ENCODE measurements around the gene RIPOR3. TPM values are rescaled to one million over a fixed set of nuclear protein-coding genes. Genes with fewer than 3 reads are reported as not detected.

The RIPOR3 gene
- total RNA-seq, 3 donors from 2014 or later (not counting 1 experiment from before 2014, with no cell fraction given): 0.45 TPM; not detected in 2

GRCh38 chr20:50724112-50724725 is 32.9 kb upstream of the RIPOR3 start:
- H3K27me3 ChIP-seq (ENCODE audit: control insufficient read depth, insufficient read depth, low read length): no peaks in the 10 kb centered on the region
- no peak for ATAC-seq
- TF ChIP-seq CTCF (IDR thresholded peaks at IDR 0.05): no peak
- Mint-ChIP-seq H3K27me3 (ENCODE audit: low read depth in 2 of 2) (peaks cover 0 to 6% of the 10 kb centered on the region in 2 donors), H3K4me1 (no peaks in the 10 kb centered on the region), H3K4me3 (no peak overlapping the region), H3K9me3 (no peaks in the 10 kb centered on the region), H3K36me3 (no peaks in the 10 kb centered on the region), H3K27ac (no peak overlapping the region)
- H3K27ac ChIP-seq (ENCODE audit: low read length): no peak overlapping the region
- H3K36me3 ChIP-seq (ENCODE audit: control insufficient read depth, insufficient read depth, low read length): no peaks in the 10 kb centered on the region
- 89% methylated on average over 7 of the region's 7 CpGs for WGBS (ENCODE audit: insufficient coverage)
- no peak overlapping the region for H3K4me3 ChIP-seq (ENCODE audit: low read length)
- DNase-seq: no peak
- H3K9me3 ChIP-seq (ENCODE audit: control insufficient read depth, insufficient read depth, low read length): no peaks in the 10 kb centered on the region
- intact Hi-C loops (cut with micrococcal nuclease): no loop called here
- no peaks in the 10 kb centered on the region for H3K4me1 ChIP-seq (ENCODE audit: control insufficient read depth, insufficient read depth, low read length)

GRCh38 chr20:50723672-50724071 is 32.3 kb upstream of the RIPOR3 start:
- ATAC-seq (no peak), DNase-seq (no peak)
- H3K27me3 ChIP-seq (ENCODE audit: control insufficient read depth, insufficient read depth, low read length): no peaks in the 10 kb centered on the region
- Mint-ChIP-seq H3K4me3 (no peak overlapping the region), H3K27ac (no peak overlapping the region), H3K4me1 (no peaks in the 10 kb centered on the region), H3K36me3 (no peaks in the 10 kb centered on the region), H3K27me3 (ENCODE audit: low read depth in 2 of 2) (peaks cover 0 to 6% of the 10 kb centered on the region in 2 donors), H3K9me3 (no peaks in the 10 kb centered on the region)
- H3K9me3 ChIP-seq (ENCODE audit: control insufficient read depth, insufficient read depth, low read length): no peaks in the 10 kb centered on the region
- no peaks in the 10 kb centered on the region for H3K36me3 ChIP-seq (ENCODE audit: control insufficient read depth, insufficient read depth, low read length)
- 88% methylated on average over 9 of the region's 9 CpGs for WGBS (ENCODE audit: insufficient coverage)
- H3K27ac ChIP-seq (ENCODE audit: low read length): no peak overlapping the region
- no peaks in the 10 kb centered on the region for H3K4me1 ChIP-seq (ENCODE audit: control insufficient read depth, insufficient read depth, low read length)
- intact Hi-C loops (cut with micrococcal nuclease): no loop called here
- H3K4me3 ChIP-seq (ENCODE audit: low read length): no peak overlapping the region
- TF ChIP-seq CTCF (IDR thresholded peaks at IDR 0.05): no peak

GRCh38 chr20:50722424-50723155 is 31.2 kb upstream of the RIPOR3 start:
- ATAC-seq: no peak
- 86% methylated on average over 9 of the region's 10 CpGs for WGBS (ENCODE audit: insufficient coverage)
- intact Hi-C loops (cut with micrococcal nuclease): no loop called here
- no peak overlapping the region for H3K27ac Mint-ChIP-seq
- Histone ChIP-seq H3K4me3 (ENCODE audit: low read length) (no peak overlapping the region), H3K4me1 (ENCODE audit: control insufficient read depth, insufficient read depth, low read length) (no peaks in the 10 kb centered on the region), H3K27me3 (ENCODE audit: control insufficient read depth, insufficient read depth, low read length) (no peaks in the 10 kb centered on the region), H3K36me3 (ENCODE audit: control insufficient read depth, insufficient read depth, low read length) (no peaks in the 10 kb centered on the region), H3K9me3 (ENCODE audit: control insufficient read depth, insufficient read depth, low read length) (no peaks in the 10 kb centered on the region), H3K27ac (ENCODE audit: low read length) (no peak overlapping the region)
- H3K4me1 Mint-ChIP-seq: no peaks in the 10 kb centered on the region
- DNase-seq: no peak
- no peak overlapping the region for H3K4me3 Mint-ChIP-seq
- no peak for TF ChIP-seq CTCF (IDR thresholded peaks at IDR 0.05)
- no peaks in the 10 kb centered on the region for H3K9me3 Mint-ChIP-seq
- H3K36me3 Mint-ChIP-seq: no peaks in the 10 kb centered on the region
- H3K27me3 Mint-ChIP-seq (ENCODE audit: low read depth in 2 of 2): peaks cover 5 to 15% of the 10 kb centered on the region in 2 donors

Data from natural killer cell (primary cell).